ENCODE measurements around the gene TEX101. TPM values are rescaled to one million over a fixed set of nuclear protein-coding genes. Genes with fewer than 3 reads are reported as not detected.
"Not testable (repeated sequence)": the region's sequence is repeated elsewhere in the genome, so short reads cannot be mapped to it uniquely, and the experiment has no call there.

The TEX101 gene
- total RNA-seq = not detected

GRCh38 chr19:43414554-43414953, at the start of gene TEX101:
TSS of gene TEX101 (plus strand) at chr19:43414890. CDS start at chr19:43415920, 1,030 bp downstream.
- CTCF ChIA-PET = no interaction called here
- ATAC-seq (no peak), DNase-seq (no peak)

GRCh38 chr19:43365677-43366076, 49.0 kb upstream of the TEX101 start:
- H3K27me3 Mint-ChIP-seq; ATAC-seq; H3K4me3 Mint-ChIP-seq; DNase-seq; CTCF ChIA-PET; H3K36me3 Mint-ChIP-seq; H3K9me3 Mint-ChIP-seq (ENCODE audit: low read depth); H3K27ac Mint-ChIP-seq; H3K4me1 Mint-ChIP-seq: not testable (repeated sequence)

More at GRCh38 chr19:43414554-43414953, at the start of gene TEX101:
- Mint-ChIP-seq H3K36me3 (no peaks in the 10 kb centered on the region), H3K27ac (no peak within 1 kb of the TSS), H3K27me3 (peaks cover under 1% of the 10 kb centered on the region), H3K4me1 (no peaks in the 10 kb centered on the region), H3K4me3 (no peak within 1 kb of the TSS), H3K9me3 (ENCODE audit: low read depth) (no peaks in the 10 kb centered on the region)

- CTCF ChIA-PET = no interaction called here
- no peak overlapping the region for H3K27ac Mint-ChIP-seq
Measured at GRCh38 chr19:43367822-43368221, 46.9 kb upstream of the TEX101 start.

GRCh38 chr19:43368897-43369296, 45.8 kb upstream of the TEX101 start:
- H3K27ac Mint-ChIP-seq; H3K27me3 Mint-ChIP-seq; H3K4me1 Mint-ChIP-seq; CTCF ChIA-PET; H3K4me3 Mint-ChIP-seq; H3K36me3 Mint-ChIP-seq; H3K9me3 Mint-ChIP-seq (ENCODE audit: low read depth); ATAC-seq; DNase-seq: not testable (repeated sequence)

More at GRCh38 chr19:43367822-43368221, 46.9 kb upstream of the TEX101 start:
- H3K36me3 Mint-ChIP-seq = no peaks in the 10 kb centered on the region
- no peaks in the 10 kb centered on the region for H3K4me1 Mint-ChIP-seq
- DNase-seq (no peak), ATAC-seq (no peak)
- H3K4me3 Mint-ChIP-seq = no peak overlapping the region
- no peaks in the 10 kb centered on the region for H3K9me3 Mint-ChIP-seq (ENCODE audit: low read depth)
- no peaks in the 10 kb centered on the region for H3K27me3 Mint-ChIP-seq

- H3K4me3 Mint-ChIP-seq = no peak overlapping the region
- ATAC-seq (no peak), DNase-seq (no peak)
- no peaks in the 10 kb centered on the region for H3K36me3 Mint-ChIP-seq
- no peaks in the 10 kb centered on the region for H3K27me3 Mint-ChIP-seq
- H3K9me3 Mint-ChIP-seq (ENCODE audit: low read depth) = no peaks in the 10 kb centered on the region
- H3K27ac Mint-ChIP-seq = no peak overlapping the region
- H3K4me1 Mint-ChIP-seq = no peaks in the 10 kb centered on the region
- CTCF ChIA-PET = no interaction called here
Measured at GRCh38 chr19:43371909-43372308, 42.8 kb upstream of the TEX101 start.

- H3K27me3 Mint-ChIP-seq = no peaks in the 10 kb centered on the region
- ATAC-seq (no peak), DNase-seq (no peak)
- H3K9me3 Mint-ChIP-seq (ENCODE audit: low read depth) = no peaks in the 10 kb centered on the region
- H3K36me3 Mint-ChIP-seq = no peaks in the 10 kb centered on the region
- H3K27ac Mint-ChIP-seq = no peak overlapping the region
- H3K4me1 Mint-ChIP-seq = no peaks in the 10 kb centered on the region
- H3K4me3 Mint-ChIP-seq = no peak overlapping the region
- CTCF ChIA-PET = no interaction called here
Measured at GRCh38 chr19:43372462-43372861, 42.2 kb upstream of the TEX101 start.

GRCh38 chr19:43377624-43378023, 37.1 kb upstream of the TEX101 start:
- H3K4me3 Mint-ChIP-seq; CTCF ChIA-PET; DNase-seq; H3K36me3 Mint-ChIP-seq; H3K27me3 Mint-ChIP-seq; H3K9me3 Mint-ChIP-seq (ENCODE audit: low read depth); H3K27ac Mint-ChIP-seq; ATAC-seq; H3K4me1 Mint-ChIP-seq: not testable (repeated sequence)

- no peak overlapping the region for H3K4me3 Mint-ChIP-seq
- H3K27me3 Mint-ChIP-seq = no peaks in the 10 kb centered on the region
- no peaks in the 10 kb centered on the region for H3K4me1 Mint-ChIP-seq
- no peaks in the 10 kb centered on the region for H3K36me3 Mint-ChIP-seq
- H3K27ac Mint-ChIP-seq = no peak overlapping the region
- CTCF ChIA-PET = interaction anchor here (1.1 kb wide), 2 partner anchors 19 to 67 kb away, joined by 3 read pairs; no protein-coding TSS in a partner anchor
- H3K9me3 Mint-ChIP-seq (ENCODE audit: low read depth) = no peaks in the 10 kb centered on the region
- DNase-seq = no peak
- ATAC-seq = no peak
Measured at GRCh38 chr19:43380008-43380407, 34.7 kb upstream of the TEX101 start.

GRCh38 chr19:43380771-43381386, 33.8 kb upstream of the TEX101 start:
- ATAC-seq = no peak
- no peaks in the 10 kb centered on the region for H3K9me3 Mint-ChIP-seq (ENCODE audit: low read depth)

GRCh38 chr19:43382586-43383216, 32.0 kb upstream of the TEX101 start:
- H3K4me3 Mint-ChIP-seq; H3K27me3 Mint-ChIP-seq; CTCF ChIA-PET; H3K27ac Mint-ChIP-seq; H3K36me3 Mint-ChIP-seq; H3K9me3 Mint-ChIP-seq (ENCODE audit: low read depth); ATAC-seq; H3K4me1 Mint-ChIP-seq; DNase-seq: not testable (repeated sequence)

More at GRCh38 chr19:43380771-43381386, 33.8 kb upstream of the TEX101 start:
- CTCF ChIA-PET = interaction anchor here (1.1 kb wide), 2 partner anchors 19 to 66 kb away, joined by 3 read pairs; no protein-coding TSS in a partner anchor
- Mint-ChIP-seq H3K27me3 (no peaks in the 10 kb centered on the region), H3K4me1 (no peaks in the 10 kb centered on the region), H3K4me3 (no peak overlapping the region), H3K36me3 (no peaks in the 10 kb centered on the region), H3K27ac (no peak overlapping the region)
- no peak for DNase-seq

- not testable (repeated sequence) for H3K27me3 Mint-ChIP-seq, H3K4me1 Mint-ChIP-seq
Measured at GRCh38 chr19:43383254-43383653, 31.4 kb upstream of the TEX101 start.

GRCh38 chr19:43383759-43384158, 30.9 kb upstream of the TEX101 start:
- DNase-seq; H3K27me3 Mint-ChIP-seq; H3K9me3 Mint-ChIP-seq (ENCODE audit: low read depth); H3K36me3 Mint-ChIP-seq; H3K4me3 Mint-ChIP-seq; CTCF ChIA-PET; H3K27ac Mint-ChIP-seq; ATAC-seq; H3K4me1 Mint-ChIP-seq: not testable (repeated sequence)

More at GRCh38 chr19:43383254-43383653, 31.4 kb upstream of the TEX101 start:
- H3K36me3 Mint-ChIP-seq; ATAC-seq; H3K4me3 Mint-ChIP-seq; H3K27ac Mint-ChIP-seq; CTCF ChIA-PET; DNase-seq; H3K9me3 Mint-ChIP-seq (ENCODE audit: low read depth): not testable (repeated sequence)

- ATAC-seq; H3K4me1 Mint-ChIP-seq; H3K36me3 Mint-ChIP-seq; CTCF ChIA-PET; H3K9me3 Mint-ChIP-seq (ENCODE audit: low read depth); H3K4me3 Mint-ChIP-seq; H3K27ac Mint-ChIP-seq; DNase-seq; H3K27me3 Mint-ChIP-seq: not testable (repeated sequence)
Measured at GRCh38 chr19:43390903-43391551, 23.7 kb upstream of the TEX101 start.

- H3K36me3 Mint-ChIP-seq; H3K4me1 Mint-ChIP-seq; ATAC-seq; H3K9me3 Mint-ChIP-seq (ENCODE audit: low read depth); H3K27ac Mint-ChIP-seq; DNase-seq; H3K4me3 Mint-ChIP-seq; CTCF ChIA-PET; H3K27me3 Mint-ChIP-seq: not testable (repeated sequence)
Measured at GRCh38 chr19:43391552-43391935, 23.1 kb upstream of the TEX101 start.

Measured in activated CD8-positive, alpha-beta memory T cell treated with anti-CD3 and anti-CD28 coated beads, Interleukin-2, amount 10 ng/mL, durations not matched to agents 7 days and 5 days (primary cell).